Right lobe of liver (tissue), 4 donors: ENCODE results near the gene FAM13A.

Source experiments
- CTCF ChIP-seq, 4 donors: fragments of 200-600 bp in 3 of 4; fragments of 450-650 bp in 1 of 4; IDR thresholded peaks; one replicate each; pipeline versions ENCODE4 v1.5.1 to v1.8.0; 2016 to 2022; ENCODE audit warnings: antibody characterized with exemption in 4 of 4, mild to moderate bottlenecking in 2 of 4
- POLR2A ChIP-seq: fragments of 450-650 bp; IDR thresholded peaks from one replicate; pipeline ENCODE4 v1.6.1; 2017; ENCODE audit warnings: antibody characterized with exemption, mild to moderate bottlenecking
- donor health status: DM: no; HTN: no; CAD: no.
- donor health status: DM: no; HTN: no; CAD: no.
- donor health status: DM: no; HTN: yes; CAD: no.

DNA sequence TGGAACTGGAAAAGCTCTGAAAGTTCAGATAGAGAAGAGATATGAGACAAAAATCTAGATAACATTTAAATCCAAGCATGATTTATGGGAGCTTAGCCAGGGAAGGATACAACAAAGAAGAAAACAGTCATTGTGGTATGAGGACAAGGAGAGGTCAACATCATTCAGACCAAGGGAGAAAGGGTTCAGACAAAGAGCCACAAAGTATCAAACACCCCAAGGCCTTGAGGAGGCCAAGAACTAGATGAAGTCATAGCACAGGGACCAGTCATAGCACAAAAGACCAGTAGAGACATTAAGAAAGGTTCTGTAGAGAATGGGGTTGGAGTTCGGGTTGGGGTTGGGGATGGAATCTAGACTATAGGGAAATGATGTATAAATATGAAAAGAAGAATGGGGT lies 282.0 kb downstream of the FAM13A start:
- no peak for TF ChIP-seq CTCF (IDR thresholded peaks at IDR 0.05)
- no peak for TF ChIP-seq POLR2A
